HEK293 (cell line): Measurements from ENCODE around the gene SLC35E3.

ENCODE experiments used
- CTCF ChIP-seq: fragments of 450-650 bp; formaldehyde crosslinking; IDR thresholded peaks from 2 replicates; pipeline ENCODE4 v1.5.1; 2016; ENCODE audit warnings: missing biosample characterization, missing genetic modification characterization
- ZBTB11 ChIP-seq: fragments of 450-650 bp; formaldehyde crosslinking; conservative IDR thresholded peaks from 2 replicates; pipeline ENCODE4 v1.5.1; 2016; ENCODE audit warnings: low read depth, missing biosample characterization, missing genetic modification characterization
- ZEB2 ChIP-seq: fragments of 450-650 bp; formaldehyde crosslinking; IDR thresholded peaks from 2 replicates; pipeline ENCODE4 v1.5.1; 2016; ENCODE audit warnings: missing biosample characterization, missing genetic modification characterization
- ZNF391 ChIP-seq: fragments of 450-650 bp; formaldehyde crosslinking; IDR thresholded peaks from 2 replicates; pipeline ENCODE4 v1.5.1; 2016; ENCODE audit warnings: low read depth, missing biosample characterization, missing genetic modification characterization, borderline replicate concordance
- ZNF416 ChIP-seq: fragments of 450-650 bp; formaldehyde crosslinking; IDR thresholded peaks from 2 replicates; pipeline ENCODE4 v1.5.1; 2016; ENCODE audit warnings: missing biosample characterization, missing genetic modification characterization

- TF ChIP-seq ZEB2 (tag by site-specific recombination) (no peak), ZNF416 (tag by site-specific recombination) (no peak), CTCF (tag by site-specific recombination) (no peak), ZNF391 (tag by site-specific recombination) (no peak), ZBTB11 (tag by site-specific recombination) (no peak)
Measured at GRCh38 chr12:68805592-68806120, 59.7 kb downstream of the SLC35E3 start.
